Measurements from ENCODE around the gene TSNAXIP1.

DNA sequence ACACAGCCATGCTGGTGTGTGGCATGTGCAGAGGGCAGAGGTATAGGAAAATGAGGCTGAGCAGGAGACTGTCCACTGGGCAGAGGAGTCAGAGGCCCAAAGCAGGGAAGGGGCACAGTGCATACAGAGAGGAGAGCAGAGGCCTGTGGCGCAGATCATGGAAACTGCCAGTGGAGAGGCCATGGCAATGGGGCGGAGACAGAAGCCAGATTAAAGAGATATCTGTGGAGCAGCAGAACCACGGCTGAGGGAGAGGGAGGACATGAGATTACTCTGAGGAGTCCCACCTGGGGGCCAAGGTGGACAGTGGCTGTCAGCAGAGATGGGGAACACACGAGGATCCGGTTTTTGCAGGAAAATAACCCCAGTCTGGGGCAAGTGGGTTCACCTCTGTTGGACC is 43.6 kb upstream of the TSNAXIP1 start:
- TF ChIP-seq, protein P1, sequence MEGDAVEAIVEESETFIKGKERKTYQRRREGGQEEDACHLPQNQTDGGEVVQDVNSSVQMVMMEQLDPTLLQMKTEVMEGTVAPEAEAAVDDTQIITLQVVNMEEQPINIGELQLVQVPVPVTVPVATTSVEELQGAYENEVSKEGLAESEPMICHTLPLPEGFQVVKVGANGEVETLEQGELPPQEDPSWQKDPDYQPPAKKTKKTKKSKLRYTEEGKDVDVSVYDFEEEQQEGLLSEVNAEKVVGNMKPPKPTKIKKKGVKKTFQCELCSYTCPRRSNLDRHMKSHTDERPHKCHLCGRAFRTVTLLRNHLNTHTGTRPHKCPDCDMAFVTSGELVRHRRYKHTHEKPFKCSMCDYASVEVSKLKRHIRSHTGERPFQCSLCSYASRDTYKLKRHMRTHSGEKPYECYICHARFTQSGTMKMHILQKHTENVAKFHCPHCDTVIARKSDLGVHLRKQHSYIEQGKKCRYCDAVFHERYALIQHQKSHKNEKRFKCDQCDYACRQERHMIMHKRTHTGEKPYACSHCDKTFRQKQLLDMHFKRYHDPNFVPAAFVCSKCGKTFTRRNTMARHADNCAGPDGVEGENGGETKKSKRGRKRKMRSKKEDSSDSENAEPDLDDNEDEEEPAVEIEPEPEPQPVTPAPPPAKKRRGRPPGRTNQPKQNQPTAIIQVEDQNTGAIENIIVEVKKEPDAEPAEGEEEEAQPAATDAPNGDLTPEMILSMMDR (IDR thresholded peaks at IDR 0.05; ENCODE audit: low read depth, low read length, missing input control), result no peak
- no peak for TF ChIP-seq RXRA (IDR thresholded peaks at IDR 0.05)
- TF ChIP-seq, protein P2, sequence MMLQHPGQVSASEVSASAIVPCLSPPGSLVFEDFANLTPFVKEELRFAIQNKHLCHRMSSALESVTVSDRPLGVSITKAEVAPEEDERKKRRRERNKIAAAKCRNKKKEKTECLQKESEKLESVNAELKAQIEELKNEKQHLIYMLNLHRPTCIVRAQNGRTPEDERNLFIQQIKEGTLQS (IDR thresholded peaks at IDR 0.05), result no peak
- TF ChIP-seq RAD21 (IDR thresholded peaks at IDR 0.05), result no peak
- TF ChIP-seq NR2F2 (IDR thresholded peaks at IDR 0.05), result no peak
- TF ChIP-seq YY1 (IDR thresholded peaks at IDR 0.05), result no peak
- TF ChIP-seq, protein P3, sequence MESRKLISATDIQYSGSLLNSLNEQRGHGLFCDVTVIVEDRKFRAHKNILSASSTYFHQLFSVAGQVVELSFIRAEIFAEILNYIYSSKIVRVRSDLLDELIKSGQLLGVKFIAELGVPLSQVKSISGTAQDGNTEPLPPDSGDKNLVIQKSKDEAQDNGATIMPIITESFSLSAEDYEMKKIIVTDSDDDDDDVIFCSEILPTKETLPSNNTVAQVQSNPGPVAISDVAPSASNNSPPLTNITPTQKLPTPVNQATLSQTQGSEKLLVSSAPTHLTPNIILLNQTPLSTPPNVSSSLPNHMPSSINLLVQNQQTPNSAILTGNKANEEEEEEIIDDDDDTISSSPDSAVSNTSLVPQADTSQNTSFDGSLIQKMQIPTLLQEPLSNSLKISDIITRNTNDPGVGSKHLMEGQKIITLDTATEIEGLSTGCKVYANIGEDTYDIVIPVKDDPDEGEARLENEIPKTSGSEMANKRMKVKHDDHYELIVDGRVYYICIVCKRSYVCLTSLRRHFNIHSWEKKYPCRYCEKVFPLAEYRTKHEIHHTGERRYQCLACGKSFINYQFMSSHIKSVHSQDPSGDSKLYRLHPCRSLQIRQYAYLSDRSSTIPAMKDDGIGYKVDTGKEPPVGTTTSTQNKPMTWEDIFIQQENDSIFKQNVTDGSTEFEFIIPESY (IDR thresholded peaks at IDR 0.05), result no peak
- no peak for TF ChIP-seq EGR1 (IDR thresholded peaks at IDR 0.05; ENCODE audit: low read depth in 2 of 2)
- TF ChIP-seq, protein P4, sequence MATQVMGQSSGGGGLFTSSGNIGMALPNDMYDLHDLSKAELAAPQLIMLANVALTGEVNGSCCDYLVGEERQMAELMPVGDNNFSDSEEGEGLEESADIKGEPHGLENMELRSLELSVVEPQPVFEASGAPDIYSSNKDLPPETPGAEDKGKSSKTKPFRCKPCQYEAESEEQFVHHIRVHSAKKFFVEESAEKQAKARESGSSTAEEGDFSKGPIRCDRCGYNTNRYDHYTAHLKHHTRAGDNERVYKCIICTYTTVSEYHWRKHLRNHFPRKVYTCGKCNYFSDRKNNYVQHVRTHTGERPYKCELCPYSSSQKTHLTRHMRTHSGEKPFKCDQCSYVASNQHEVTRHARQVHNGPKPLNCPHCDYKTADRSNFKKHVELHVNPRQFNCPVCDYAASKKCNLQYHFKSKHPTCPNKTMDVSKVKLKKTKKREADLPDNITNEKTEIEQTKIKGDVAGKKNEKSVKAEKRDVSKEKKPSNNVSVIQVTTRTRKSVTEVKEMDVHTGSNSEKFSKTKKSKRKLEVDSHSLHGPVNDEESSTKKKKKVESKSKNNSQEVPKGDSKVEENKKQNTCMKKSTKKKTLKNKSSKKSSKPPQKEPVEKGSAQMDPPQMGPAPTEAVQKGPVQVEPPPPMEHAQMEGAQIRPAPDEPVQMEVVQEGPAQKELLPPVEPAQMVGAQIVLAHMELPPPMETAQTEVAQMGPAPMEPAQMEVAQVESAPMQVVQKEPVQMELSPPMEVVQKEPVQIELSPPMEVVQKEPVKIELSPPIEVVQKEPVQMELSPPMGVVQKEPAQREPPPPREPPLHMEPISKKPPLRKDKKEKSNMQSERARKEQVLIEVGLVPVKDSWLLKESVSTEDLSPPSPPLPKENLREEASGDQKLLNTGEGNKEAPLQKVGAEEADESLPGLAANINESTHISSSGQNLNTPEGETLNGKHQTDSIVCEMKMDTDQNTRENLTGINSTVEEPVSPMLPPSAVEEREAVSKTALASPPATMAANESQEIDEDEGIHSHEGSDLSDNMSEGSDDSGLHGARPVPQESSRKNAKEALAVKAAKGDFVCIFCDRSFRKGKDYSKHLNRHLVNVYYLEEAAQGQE (IDR thresholded peaks at IDR 0.05), result no peak
- no peak for TF ChIP-seq SP1 (IDR thresholded peaks at IDR 0.05)
- TF ChIP-seq, protein P5, sequence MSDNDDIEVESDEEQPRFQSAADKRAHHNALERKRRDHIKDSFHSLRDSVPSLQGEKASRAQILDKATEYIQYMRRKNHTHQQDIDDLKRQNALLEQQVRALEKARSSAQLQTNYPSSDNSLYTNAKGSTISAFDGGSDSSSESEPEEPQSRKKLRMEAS (IDR thresholded peaks at IDR 0.05), result no peak
